IPS-18c (cell line): ENCODE measurements around the gene ENSA.
"Not testable (repeated sequence)": the region's sequence is repeated elsewhere in the genome, so short reads cannot be mapped to it uniquely, and the experiment has no call there.

Experiments used
- H3K4me3 ChIP-seq: 2 replicates; pipeline ENCODE4 v1.7.0; 2013; ENCODE audit warnings: low read depth, mild to moderate bottlenecking, low read length, moderate library complexity; ENCODE audit not compliant: insufficient read depth
- H3K9me3 ChIP-seq: one replicate; pipeline ENCODE4 v1.6.1; 2013; ENCODE audit warnings: mild to moderate bottlenecking, low read length, moderate library complexity; ENCODE audit not compliant: control insufficient read depth, insufficient read depth

ENSA gene

GRCh38 chr1:150626150-150626549 is 3.3 kb downstream of the ENSA start:
- no peak overlapping the region for H3K4me3 ChIP-seq
- H3K9me3 ChIP-seq = no peaks in the 10 kb centered on the region

GRCh38 chr1:150624546-150624945 is 4.9 kb downstream of the ENSA start:
- not testable (repeated sequence) for H3K9me3 ChIP-seq, H3K4me3 ChIP-seq

- not testable (repeated sequence) for H3K4me3 ChIP-seq, H3K9me3 ChIP-seq
Observed at GRCh38 chr1:150624134-150624533, 5.3 kb downstream of the ENSA start.

GRCh38 chr1:150622303-150622975 is 7.0 kb downstream of the ENSA start:
- Histone ChIP-seq H3K9me3 (no peaks in the 10 kb centered on the region), H3K4me3 (no peak overlapping the region)

GRCh38 chr1:150621497-150622302 is 7.7 kb downstream of the ENSA start:
- Histone ChIP-seq H3K4me3 (no peak overlapping the region), H3K9me3 (no peaks in the 10 kb centered on the region)

GRCh38 chr1:150620919-150621318 is 8.5 kb downstream of the ENSA start:
- Histone ChIP-seq H3K4me3 (no peak overlapping the region), H3K9me3 (no peaks in the 10 kb centered on the region)

GRCh38 chr1:150619576-150620509 is 9.6 kb downstream of the ENSA start:
- H3K4me3 ChIP-seq = no peak overlapping the region
- no peaks in the 10 kb centered on the region for H3K9me3 ChIP-seq

- Histone ChIP-seq H3K9me3 (no peaks in the 10 kb centered on the region), H3K4me3 (no peak overlapping the region)
Observed at GRCh38 chr1:150615346-150616201, 13.8 kb downstream of the ENSA start.

GRCh38 chr1:150613061-150613920 is 16.1 kb downstream of the ENSA start:
- no peaks in the 10 kb centered on the region for H3K9me3 ChIP-seq
- no peak overlapping the region for H3K4me3 ChIP-seq

GRCh38 chr1:150612014-150612345 is 17.4 kb downstream of the ENSA start:
- no peak overlapping the region for H3K4me3 ChIP-seq

GRCh38 chr1:150610576-150610975 is 18.8 kb downstream of the ENSA start:
- H3K4me3 ChIP-seq = no peak overlapping the region

More at GRCh38 chr1:150612014-150612345, 17.4 kb downstream of the ENSA start:
- no peaks in the 10 kb centered on the region for H3K9me3 ChIP-seq

GRCh38 chr1:150609732-150610131 is 19.7 kb downstream of the ENSA start:
- no peaks in the 10 kb centered on the region for H3K9me3 ChIP-seq
- H3K4me3 ChIP-seq = no peak overlapping the region

More at GRCh38 chr1:150610576-150610975, 18.8 kb downstream of the ENSA start:
- no peaks in the 10 kb centered on the region for H3K9me3 ChIP-seq

- H3K4me3 ChIP-seq = no peak overlapping the region
- H3K9me3 ChIP-seq = no peaks in the 10 kb centered on the region
Observed at GRCh38 chr1:150606463-150607142, 22.8 kb downstream of the ENSA start.

GRCh38 chr1:150605451-150605731 is 24.0 kb downstream of the ENSA start:
- H3K9me3 ChIP-seq = not testable (repeated sequence)

GRCh38 chr1:150604226-150604588 is 25.2 kb downstream of the ENSA start:
- no peak overlapping the region for H3K4me3 ChIP-seq

More at GRCh38 chr1:150605451-150605731, 24.0 kb downstream of the ENSA start:
- H3K4me3 ChIP-seq = not testable (repeated sequence)

GRCh38 chr1:150603711-150604110 is 25.7 kb downstream of the ENSA start:
- Histone ChIP-seq H3K9me3 (no peaks in the 10 kb centered on the region), H3K4me3 (no peak overlapping the region)

More at GRCh38 chr1:150604226-150604588, 25.2 kb downstream of the ENSA start:
- H3K9me3 ChIP-seq = no peaks in the 10 kb centered on the region
